ENCODE results near the gene DRAM1. TPM values are rescaled to one million over a fixed set of nuclear protein-coding genes. Genes with fewer than 3 reads are reported as not detected.
"Not testable (repeated sequence)": the region's sequence is repeated elsewhere in the genome, so short reads cannot be mapped to it uniquely, and the experiment has no call there.

The DRAM1 gene
- total RNA-seq, 4 donors from 2014 or later = 4.5 to 8.1 (median 5.9) TPM

DNA sequence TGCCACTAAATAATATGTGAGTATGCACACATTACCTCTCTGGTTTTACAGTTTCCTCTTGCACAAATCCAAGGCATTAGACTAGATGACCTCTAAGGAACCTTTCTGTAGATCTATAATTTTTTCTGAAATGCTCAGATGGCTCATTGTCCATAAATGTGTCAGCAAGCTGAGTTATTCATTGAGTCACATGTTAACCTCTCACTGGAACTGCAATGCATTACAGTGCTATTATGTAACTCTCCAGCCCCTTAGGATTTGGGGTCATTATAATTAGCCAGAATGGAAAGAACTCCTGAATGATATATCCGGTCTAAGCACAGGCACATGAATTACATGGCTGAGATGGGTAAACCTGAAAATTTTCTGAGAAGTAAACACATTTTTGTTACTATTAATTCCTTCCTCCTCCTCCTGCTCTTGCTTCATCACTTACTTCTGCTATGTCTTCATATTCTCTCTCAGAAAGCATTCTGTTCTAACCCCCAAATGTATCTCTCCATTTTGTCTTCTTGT lies 20.3 kb upstream of the DRAM1 start:
- H3K4me3 ChIP-seq (ENCODE audit: low read depth, poor library complexity, severe bottlenecking) = no peak overlapping the region
- intact Hi-C loops (cut with DNase I; ENCODE audit: low total_unique reads) = no loop called here
- DNase-seq (ENCODE audit: low spot score in 2 of 2) = no peak
- WGBS, 2 donors = 40 to 47% methylated on average over 1 of the region's 1 CpG
- no peak for TF ChIP-seq POLR2A (IDR thresholded peaks at IDR 0.05)
- TF ChIP-seq, protein P1, sequence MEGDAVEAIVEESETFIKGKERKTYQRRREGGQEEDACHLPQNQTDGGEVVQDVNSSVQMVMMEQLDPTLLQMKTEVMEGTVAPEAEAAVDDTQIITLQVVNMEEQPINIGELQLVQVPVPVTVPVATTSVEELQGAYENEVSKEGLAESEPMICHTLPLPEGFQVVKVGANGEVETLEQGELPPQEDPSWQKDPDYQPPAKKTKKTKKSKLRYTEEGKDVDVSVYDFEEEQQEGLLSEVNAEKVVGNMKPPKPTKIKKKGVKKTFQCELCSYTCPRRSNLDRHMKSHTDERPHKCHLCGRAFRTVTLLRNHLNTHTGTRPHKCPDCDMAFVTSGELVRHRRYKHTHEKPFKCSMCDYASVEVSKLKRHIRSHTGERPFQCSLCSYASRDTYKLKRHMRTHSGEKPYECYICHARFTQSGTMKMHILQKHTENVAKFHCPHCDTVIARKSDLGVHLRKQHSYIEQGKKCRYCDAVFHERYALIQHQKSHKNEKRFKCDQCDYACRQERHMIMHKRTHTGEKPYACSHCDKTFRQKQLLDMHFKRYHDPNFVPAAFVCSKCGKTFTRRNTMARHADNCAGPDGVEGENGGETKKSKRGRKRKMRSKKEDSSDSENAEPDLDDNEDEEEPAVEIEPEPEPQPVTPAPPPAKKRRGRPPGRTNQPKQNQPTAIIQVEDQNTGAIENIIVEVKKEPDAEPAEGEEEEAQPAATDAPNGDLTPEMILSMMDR (IDR thresholded peaks at IDR 0.05) = no peak

GRCh38 chr12:101858361-101858760 lies 19.0 kb upstream of the DRAM1 start:
- DNase-seq (ENCODE audit: low spot score in 2 of 2) = no peak
- no peak overlapping the region for H3K4me3 ChIP-seq (ENCODE audit: low read depth, poor library complexity, severe bottlenecking)
- intact Hi-C loops (cut with DNase I; ENCODE audit: low total_unique reads) = no loop called here
- TF ChIP-seq, protein P1 (IDR thresholded peaks at IDR 0.05) = no peak
- TF ChIP-seq POLR2A (IDR thresholded peaks at IDR 0.05) = no peak
- WGBS, 2 donors = 81 to 88% methylated on average over 3 of the region's 3 CpGs

- intact Hi-C loops (cut with DNase I; ENCODE audit: low total_unique reads) = no loop called here
- TF ChIP-seq, protein P1 (IDR thresholded peaks at IDR 0.05) = no peak
- TF ChIP-seq POLR2A (IDR thresholded peaks at IDR 0.05) = no peak
- no peak overlapping the region for H3K4me3 ChIP-seq (ENCODE audit: low read depth, poor library complexity, severe bottlenecking)
- no peak for DNase-seq (ENCODE audit: low spot score in 2 of 2)
Measured at GRCh38 chr12:101859664-101860607, 17.4 kb upstream of the DRAM1 start.

DNA sequence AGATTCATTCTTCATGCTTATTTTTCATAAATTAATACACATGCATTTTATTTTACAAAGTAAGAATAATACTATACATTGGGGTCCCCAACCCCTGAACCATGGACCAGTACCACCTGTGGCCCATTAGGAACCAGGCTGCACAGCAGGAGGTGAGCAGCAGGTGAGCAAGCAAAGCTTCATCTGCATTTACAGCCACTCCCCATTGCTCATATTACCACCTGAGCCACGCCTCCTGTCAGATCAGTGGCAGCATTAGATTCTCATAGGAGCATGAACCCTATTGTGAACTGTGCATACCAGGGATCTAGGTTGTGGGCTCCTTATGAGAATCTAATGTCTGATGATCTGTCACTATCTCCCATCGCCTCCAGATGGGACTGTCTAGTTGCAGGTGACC lies 15.7 kb upstream of the DRAM1 start:
- 86 to 90% methylated on average over 2 of the region's 2 CpGs for WGBS, 2 donors
- H3K4me3 ChIP-seq (ENCODE audit: low read depth, poor library complexity, severe bottlenecking); DNase-seq (ENCODE audit: low spot score in 2 of 2); intact Hi-C loops (cut with DNase I; ENCODE audit: low total_unique reads): not testable (repeated sequence)

DNA sequence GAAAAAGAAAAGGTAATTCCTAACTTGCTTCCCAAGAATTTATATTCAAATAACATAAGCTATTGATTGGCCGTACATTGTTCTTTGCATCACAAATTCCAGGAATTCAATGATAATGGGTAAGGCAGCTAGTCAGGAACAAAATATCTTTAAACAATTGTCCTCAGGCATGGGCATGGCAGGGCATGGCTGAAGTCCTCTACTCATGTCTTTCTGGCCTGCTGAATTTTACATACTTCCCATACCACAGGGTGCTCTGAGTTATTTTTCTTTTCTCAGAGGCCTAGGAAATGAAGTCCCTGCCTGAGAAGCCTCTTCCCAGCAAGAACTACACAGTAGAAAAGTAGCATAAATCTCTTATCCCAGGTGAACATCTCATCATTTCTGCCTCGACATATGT lies 15.1 kb upstream of the DRAM1 start:
- 90 to 92% methylated on average over 2 of the region's 2 CpGs for WGBS, 2 donors
- TF ChIP-seq, protein P1 (IDR thresholded peaks at IDR 0.05) = no peak
- TF ChIP-seq POLR2A (IDR thresholded peaks at IDR 0.05) = no peak

GRCh38 chr12:101863981-101864380 lies 13.4 kb upstream of the DRAM1 start:
- DNase-seq (ENCODE audit: low spot score in 2 of 2) = no peak
- intact Hi-C loops (cut with DNase I; ENCODE audit: low total_unique reads) = no loop called here
- no peak for TF ChIP-seq POLR2A (IDR thresholded peaks at IDR 0.05)
- TF ChIP-seq, protein P1 (IDR thresholded peaks at IDR 0.05) = no peak
- no peak overlapping the region for H3K4me3 ChIP-seq (ENCODE audit: low read depth, poor library complexity, severe bottlenecking)

More for the DNA sequence above, 15.1 kb upstream of the DRAM1 start:
- H3K4me3 ChIP-seq (ENCODE audit: low read depth, poor library complexity, severe bottlenecking) = no peak overlapping the region
- intact Hi-C loops (cut with DNase I; ENCODE audit: low total_unique reads) = no loop called here
- DNase-seq (ENCODE audit: low spot score in 2 of 2) = no peak

Measured in lower leg skin (tissue), 4 donors.